HL-60 (cell line): ENCODE results near the gene KIAA0825.

Source experiments
- DNase-seq, 2 experiments: peaks; one replicate each; pipeline ENCODE4 v3.0.0-alpha.2; 2010 to 2020; ENCODE audit warnings: low read depth in 1 of 2, low spot score in 1 of 2
- H3K27ac ChIP-seq: fragments of 250-450 bp; sonication (Bioruptor Pico); replicated peaks from 2 replicates; pipeline ENCODE4 v1.5.1; 2020; ENCODE audit warnings: mild to moderate bottlenecking, moderate library complexity
- H3K27me3 ChIP-seq: fragments of 250-450 bp; sonication (Bioruptor Pico); 2 replicates; pipeline ENCODE4 v1.5.1; 2021; ENCODE audit warnings: mild to moderate bottlenecking, moderate library complexity; ENCODE audit not compliant: insufficient read depth, poor library complexity, severe bottlenecking
- H3K4me3 ChIP-seq: replicated peaks from 2 replicates; pipeline ENCODE4 v1.5.1; 2011; ENCODE audit warnings: mild to moderate bottlenecking, control low read depth, low read length; ENCODE audit not compliant: insufficient read depth
- GABPA ChIP-seq: IDR thresholded peaks from 2 replicates; pipeline ENCODE4 v1.6.1; 2012; ENCODE audit warnings: low read depth
- POLR2AphosphoS5 ChIP-seq: IDR thresholded peaks from 2 replicates; pipeline ENCODE4 v1.6.1; 2012; ENCODE audit warnings: low read depth
- SPI1 ChIP-seq: IDR thresholded peaks from 2 replicates; pipeline ENCODE4 v1.6.1; 2012; ENCODE audit warnings: low read depth, mild to moderate bottlenecking, borderline replicate concordance
- TF ChIP-seq, protein P1 (sequence below): IDR thresholded peaks from 2 replicates; pipeline ENCODE4 v1.6.1; 2012; ENCODE audit warnings: low read depth; ENCODE audit not compliant: insufficient replicate concordance
- TF ChIP-seq, protein P2 (sequence below): IDR thresholded peaks from one replicate; pipeline ENCODE4 v1.5.1; 2011; ENCODE audit warnings: low read length, control low read depth, inconsistent platforms; ENCODE audit not compliant: insufficient read depth

Gene KIAA0825

DNA sequence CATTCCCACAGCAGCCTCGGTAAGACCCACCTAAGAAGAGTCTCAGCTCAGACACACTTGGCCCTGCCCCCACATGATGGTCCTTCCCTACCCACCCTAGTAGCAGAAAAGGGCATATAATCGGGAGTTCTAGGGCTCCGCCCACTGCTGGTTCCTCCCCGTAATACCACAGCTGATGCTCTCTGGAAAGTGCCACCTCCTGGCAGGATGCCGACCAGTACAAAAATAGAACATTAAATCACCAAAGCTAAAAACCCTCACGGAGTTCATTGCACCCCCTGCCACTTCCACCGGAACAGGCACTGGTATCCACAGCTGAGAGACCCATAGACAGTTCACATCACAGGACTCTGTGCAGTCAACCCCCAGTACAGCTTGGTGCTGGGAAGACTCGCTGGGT, 271.3 kb downstream of the KIAA0825 start:
- no peak overlapping the region for H3K27ac ChIP-seq
- no peaks in the 10 kb centered on the region for H3K27me3 ChIP-seq
- no peak for DNase-seq
- TF ChIP-seq, protein P1, sequence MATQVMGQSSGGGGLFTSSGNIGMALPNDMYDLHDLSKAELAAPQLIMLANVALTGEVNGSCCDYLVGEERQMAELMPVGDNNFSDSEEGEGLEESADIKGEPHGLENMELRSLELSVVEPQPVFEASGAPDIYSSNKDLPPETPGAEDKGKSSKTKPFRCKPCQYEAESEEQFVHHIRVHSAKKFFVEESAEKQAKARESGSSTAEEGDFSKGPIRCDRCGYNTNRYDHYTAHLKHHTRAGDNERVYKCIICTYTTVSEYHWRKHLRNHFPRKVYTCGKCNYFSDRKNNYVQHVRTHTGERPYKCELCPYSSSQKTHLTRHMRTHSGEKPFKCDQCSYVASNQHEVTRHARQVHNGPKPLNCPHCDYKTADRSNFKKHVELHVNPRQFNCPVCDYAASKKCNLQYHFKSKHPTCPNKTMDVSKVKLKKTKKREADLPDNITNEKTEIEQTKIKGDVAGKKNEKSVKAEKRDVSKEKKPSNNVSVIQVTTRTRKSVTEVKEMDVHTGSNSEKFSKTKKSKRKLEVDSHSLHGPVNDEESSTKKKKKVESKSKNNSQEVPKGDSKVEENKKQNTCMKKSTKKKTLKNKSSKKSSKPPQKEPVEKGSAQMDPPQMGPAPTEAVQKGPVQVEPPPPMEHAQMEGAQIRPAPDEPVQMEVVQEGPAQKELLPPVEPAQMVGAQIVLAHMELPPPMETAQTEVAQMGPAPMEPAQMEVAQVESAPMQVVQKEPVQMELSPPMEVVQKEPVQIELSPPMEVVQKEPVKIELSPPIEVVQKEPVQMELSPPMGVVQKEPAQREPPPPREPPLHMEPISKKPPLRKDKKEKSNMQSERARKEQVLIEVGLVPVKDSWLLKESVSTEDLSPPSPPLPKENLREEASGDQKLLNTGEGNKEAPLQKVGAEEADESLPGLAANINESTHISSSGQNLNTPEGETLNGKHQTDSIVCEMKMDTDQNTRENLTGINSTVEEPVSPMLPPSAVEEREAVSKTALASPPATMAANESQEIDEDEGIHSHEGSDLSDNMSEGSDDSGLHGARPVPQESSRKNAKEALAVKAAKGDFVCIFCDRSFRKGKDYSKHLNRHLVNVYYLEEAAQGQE = no peak
- no peak for TF ChIP-seq GABPA
- TF ChIP-seq, protein P2, sequence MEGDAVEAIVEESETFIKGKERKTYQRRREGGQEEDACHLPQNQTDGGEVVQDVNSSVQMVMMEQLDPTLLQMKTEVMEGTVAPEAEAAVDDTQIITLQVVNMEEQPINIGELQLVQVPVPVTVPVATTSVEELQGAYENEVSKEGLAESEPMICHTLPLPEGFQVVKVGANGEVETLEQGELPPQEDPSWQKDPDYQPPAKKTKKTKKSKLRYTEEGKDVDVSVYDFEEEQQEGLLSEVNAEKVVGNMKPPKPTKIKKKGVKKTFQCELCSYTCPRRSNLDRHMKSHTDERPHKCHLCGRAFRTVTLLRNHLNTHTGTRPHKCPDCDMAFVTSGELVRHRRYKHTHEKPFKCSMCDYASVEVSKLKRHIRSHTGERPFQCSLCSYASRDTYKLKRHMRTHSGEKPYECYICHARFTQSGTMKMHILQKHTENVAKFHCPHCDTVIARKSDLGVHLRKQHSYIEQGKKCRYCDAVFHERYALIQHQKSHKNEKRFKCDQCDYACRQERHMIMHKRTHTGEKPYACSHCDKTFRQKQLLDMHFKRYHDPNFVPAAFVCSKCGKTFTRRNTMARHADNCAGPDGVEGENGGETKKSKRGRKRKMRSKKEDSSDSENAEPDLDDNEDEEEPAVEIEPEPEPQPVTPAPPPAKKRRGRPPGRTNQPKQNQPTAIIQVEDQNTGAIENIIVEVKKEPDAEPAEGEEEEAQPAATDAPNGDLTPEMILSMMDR = no peak
- no peak for TF ChIP-seq POLR2AphosphoS5
- TF ChIP-seq SPI1 = no peak
- H3K4me3 ChIP-seq = no peak overlapping the region

DNA sequence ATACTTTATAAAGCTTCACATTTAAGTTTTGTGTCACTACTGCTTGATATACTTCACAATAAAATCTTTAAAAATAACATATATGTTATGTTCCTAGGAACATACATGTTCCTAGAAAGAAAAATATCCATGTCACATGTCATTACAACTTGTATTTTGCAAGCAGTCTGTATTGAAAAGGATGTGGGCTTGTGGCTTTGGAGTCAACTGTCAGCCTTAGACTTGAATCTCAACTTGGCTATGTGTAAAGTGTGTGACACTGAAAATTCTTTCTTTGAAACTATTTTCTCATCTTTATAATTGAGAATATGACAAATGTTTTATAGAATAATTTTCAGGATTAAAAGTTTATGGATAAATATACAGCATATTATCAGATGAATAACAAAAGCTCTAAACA, 273.1 kb downstream of the KIAA0825 start:
- TF ChIP-seq POLR2AphosphoS5 (no peak), GABPA (no peak), SPI1 (no peak)
- TF ChIP-seq, protein P2 = no peak
- TF ChIP-seq, protein P1 = no peak
- H3K4me3 ChIP-seq = no peak overlapping the region
- DNase-seq = no peak
- no peaks in the 10 kb centered on the region for H3K27me3 ChIP-seq
- no peak overlapping the region for H3K27ac ChIP-seq

DNA sequence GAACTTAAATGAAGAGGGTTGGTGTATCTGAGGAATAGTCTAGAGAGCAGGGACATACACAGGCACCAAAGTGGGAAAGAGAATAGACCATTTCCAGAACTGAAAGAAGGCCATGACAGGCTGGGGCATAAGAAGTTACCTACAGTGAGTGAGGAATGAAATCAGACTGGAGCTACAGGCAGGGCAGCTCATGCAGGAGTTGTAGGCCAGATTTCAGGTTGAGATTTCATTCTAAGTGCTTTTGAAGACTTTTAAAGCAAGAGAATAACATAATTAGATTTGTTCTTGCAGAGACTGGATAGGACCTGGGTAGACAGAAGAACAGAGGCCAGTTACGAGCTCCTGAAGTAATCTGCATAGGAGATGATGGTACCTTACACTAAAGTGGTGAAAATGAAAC, 280.8 kb downstream of the KIAA0825 start:
- H3K4me3 ChIP-seq = no peak overlapping the region
- H3K27me3 ChIP-seq = no peaks in the 10 kb centered on the region
- H3K27ac ChIP-seq = no peak overlapping the region
- DNase-seq = no peak
- TF ChIP-seq, protein P1 = no peak
- TF ChIP-seq SPI1 (no peak), POLR2AphosphoS5 (no peak), GABPA (no peak)
- TF ChIP-seq, protein P2 = no peak
